ENCODE results near the gene FBXO3.
"Not testable (repeated sequence)": the region's sequence is repeated elsewhere in the genome, so short reads cannot be mapped to it uniquely, and the experiment has no call there.

The FBXO3 gene

GRCh38 chr11:33731723-33732531 lies 42.4 kb downstream of the FBXO3 start:
- H3K27ac ChIP-seq (ENCODE audit: low read depth, low read length) = peak overlapping the region; percentile 47
- peak overlapping the region in 2 of 5 donors; percentile 21 to 40 for H3K4me3 ChIP-seq (ENCODE audit: low read depth in 1 of 5, low read length in 5 of 5)
- no peaks in the 10 kb centered on the region for H3K9me3 ChIP-seq (ENCODE audit: control insufficient read depth in 5 of 5, low read length in 5 of 5)
- peaks cover 2 to 58% (median 33%) of the 10 kb centered on the region in 5 donors for H3K4me1 ChIP-seq (ENCODE audit: control insufficient read depth in 5 of 5, insufficient read depth in 5 of 5, low read length in 5 of 5)
- no peaks in the 10 kb centered on the region for H3K27me3 ChIP-seq (ENCODE audit: control insufficient read depth in 5 of 5, insufficient read depth in 4 of 5, low read length in 5 of 5)
- H3K36me3 ChIP-seq (ENCODE audit: control insufficient read depth in 5 of 5, insufficient read depth in 5 of 5, low read length in 5 of 5) = peaks cover 2 to 11% (median 4%) of the 10 kb centered on the region in 5 donors
- no peak overlapping the region for H3K9ac ChIP-seq (ENCODE audit: low read length in 5 of 5)

DNA sequence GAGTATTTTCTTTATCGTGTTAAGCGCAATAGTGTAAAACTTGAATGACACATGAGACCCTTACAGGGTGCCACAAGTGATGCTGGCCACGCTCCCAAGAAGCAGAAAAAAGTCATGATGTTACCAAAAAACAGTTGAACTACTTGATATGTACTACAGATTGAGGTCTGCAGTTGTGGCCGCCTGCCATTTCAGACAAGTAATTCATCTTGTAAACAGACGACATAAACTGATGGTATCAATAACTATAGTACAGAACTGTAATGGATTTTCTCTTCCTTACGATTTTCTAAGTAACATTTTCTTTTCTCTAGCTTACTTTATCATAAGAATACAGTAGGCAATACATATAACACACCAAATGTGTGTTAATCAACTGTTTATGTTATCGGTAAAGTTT lies 43.6 kb downstream of the FBXO3 start:
- Histone ChIP-seq H3K27ac (ENCODE audit: low read depth, low read length) (no peak overlapping the region), H3K4me3 (ENCODE audit: low read depth in 1 of 5, low read length in 5 of 5) (peak overlapping the region in 1 of 5 donors; percentile 40), H3K9ac (ENCODE audit: low read length in 5 of 5) (no peak overlapping the region), H3K27me3 (ENCODE audit: control insufficient read depth in 5 of 5, insufficient read depth in 4 of 5, low read length in 5 of 5) (no peaks in the 10 kb centered on the region), H3K36me3 (ENCODE audit: control insufficient read depth in 5 of 5, insufficient read depth in 5 of 5, low read length in 5 of 5) (peaks cover 2 to 11% (median 4%) of the 10 kb centered on the region in 5 donors), H3K9me3 (ENCODE audit: control insufficient read depth in 5 of 5, low read length in 5 of 5) (no peaks in the 10 kb centered on the region), H3K4me1 (ENCODE audit: control insufficient read depth in 5 of 5, insufficient read depth in 5 of 5, low read length in 5 of 5) (peaks cover 0 to 50% (median 28%) of the 10 kb centered on the region in 5 donors)

DNA sequence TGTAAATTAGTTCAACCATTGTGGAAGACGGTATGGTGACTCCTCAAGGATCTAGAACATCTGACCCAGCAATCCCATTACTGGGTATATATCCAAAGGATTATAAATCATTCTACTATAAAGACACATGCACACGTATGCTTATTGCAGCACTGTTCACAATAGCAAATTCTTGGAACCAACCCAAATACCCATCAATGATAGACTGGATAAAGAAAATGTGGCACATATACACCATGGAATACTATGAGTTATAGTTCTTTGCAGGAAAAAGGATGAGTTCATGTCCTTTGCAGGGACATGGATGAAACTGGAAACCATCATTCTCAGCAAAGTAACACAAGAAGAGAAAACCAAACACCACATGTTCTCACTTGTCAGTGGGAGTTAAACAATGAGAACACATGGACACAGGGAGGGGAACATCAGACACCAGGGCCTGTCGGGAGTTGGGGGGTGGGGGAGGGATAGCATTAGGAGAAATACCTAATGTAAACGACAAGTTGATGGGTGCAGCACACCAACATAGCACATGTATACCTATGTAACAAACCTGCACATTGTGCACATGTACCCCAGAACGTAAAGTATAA lies 45.2 kb downstream of the FBXO3 start:
- H3K27me3 ChIP-seq (ENCODE audit: control insufficient read depth in 5 of 5, insufficient read depth in 4 of 5, low read length in 5 of 5); H3K9ac ChIP-seq (ENCODE audit: low read length in 5 of 5); H3K27ac ChIP-seq (ENCODE audit: low read depth, low read length); H3K4me3 ChIP-seq (ENCODE audit: low read depth in 1 of 5, low read length in 5 of 5); H3K9me3 ChIP-seq (ENCODE audit: control insufficient read depth in 5 of 5, low read length in 5 of 5): not testable (repeated sequence)
- peaks cover 4 to 58% (median 28%) of the 10 kb centered on the region in 5 donors for H3K4me1 ChIP-seq (ENCODE audit: control insufficient read depth in 5 of 5, insufficient read depth in 5 of 5, low read length in 5 of 5)
- H3K36me3 ChIP-seq (ENCODE audit: control insufficient read depth in 5 of 5, insufficient read depth in 5 of 5, low read length in 5 of 5) = peaks cover 2 to 11% (median 4%) of the 10 kb centered on the region in 5 donors

DNA sequence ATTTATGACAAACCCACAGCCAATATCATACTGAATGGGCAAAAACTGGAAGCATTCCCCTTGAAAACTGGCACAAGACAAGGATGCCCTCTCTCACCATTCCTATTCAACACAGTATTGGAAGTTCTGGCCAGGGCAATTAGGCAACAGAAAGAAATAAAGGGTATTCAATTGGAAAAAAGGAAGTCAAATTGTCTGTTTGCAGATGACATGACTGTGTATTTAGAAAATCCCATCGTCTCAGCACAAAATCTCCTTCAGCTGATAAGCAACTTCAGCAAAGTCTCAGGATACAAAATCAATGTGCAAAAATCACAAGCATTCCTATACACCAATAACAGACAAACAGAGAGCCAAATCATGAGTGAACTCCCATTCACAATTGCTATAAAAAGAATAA lies 46.8 kb downstream of the FBXO3 start:
- not testable (repeated sequence) for H3K9ac ChIP-seq (ENCODE audit: low read length in 5 of 5); H3K4me3 ChIP-seq (ENCODE audit: low read depth in 1 of 5, low read length in 5 of 5); H3K36me3 ChIP-seq (ENCODE audit: control insufficient read depth in 5 of 5, insufficient read depth in 5 of 5, low read length in 5 of 5); H3K9me3 ChIP-seq (ENCODE audit: control insufficient read depth in 5 of 5, low read length in 5 of 5); H3K27ac ChIP-seq (ENCODE audit: low read depth, low read length); H3K27me3 ChIP-seq (ENCODE audit: control insufficient read depth in 5 of 5, insufficient read depth in 4 of 5, low read length in 5 of 5)
- peaks cover 18 to 58% (median 36%) of the 10 kb centered on the region in 5 donors for H3K4me1 ChIP-seq (ENCODE audit: control insufficient read depth in 5 of 5, insufficient read depth in 5 of 5, low read length in 5 of 5)

DNA sequence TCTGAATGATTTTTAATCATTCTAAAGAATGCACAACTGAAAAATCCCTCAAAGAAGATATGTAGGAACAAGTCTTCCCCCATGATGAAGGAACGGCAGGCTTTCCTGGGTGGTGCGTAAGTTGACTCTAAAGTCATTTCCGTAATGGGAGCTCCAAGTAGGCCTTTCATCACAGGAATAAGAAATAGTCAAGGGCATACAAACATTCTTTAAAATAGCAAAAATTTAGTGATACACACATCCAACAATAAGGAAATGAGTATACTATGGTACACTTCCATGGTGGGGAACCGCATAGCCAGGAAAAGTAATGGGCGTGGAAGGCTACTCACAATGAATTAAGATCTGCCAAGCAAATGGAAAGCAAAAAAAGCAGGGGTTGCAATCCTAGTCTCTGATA lies 48.8 kb downstream of the FBXO3 start:
- Histone ChIP-seq H3K36me3 (ENCODE audit: control insufficient read depth in 5 of 5, insufficient read depth in 5 of 5, low read length in 5 of 5) (peaks cover 0 to 20% (median 17%) of the 10 kb centered on the region in 5 donors), H3K27ac (ENCODE audit: low read depth, low read length) (peak overlapping the region; percentile 84), H3K27me3 (ENCODE audit: control insufficient read depth in 5 of 5, insufficient read depth in 4 of 5, low read length in 5 of 5) (peaks cover 0 to 4% (median 0%) of the 10 kb centered on the region in 5 donors), H3K4me3 (ENCODE audit: low read depth in 1 of 5, low read length in 5 of 5) (peak overlapping the region in 1 of 5 donors; percentile 11), H3K9ac (ENCODE audit: low read length in 5 of 5) (no peak overlapping the region), H3K4me1 (ENCODE audit: control insufficient read depth in 5 of 5, insufficient read depth in 5 of 5, low read length in 5 of 5) (peaks cover 22 to 60% (median 37%) of the 10 kb centered on the region in 5 donors), H3K9me3 (ENCODE audit: control insufficient read depth in 5 of 5, low read length in 5 of 5) (no peaks in the 10 kb centered on the region)

DNA sequence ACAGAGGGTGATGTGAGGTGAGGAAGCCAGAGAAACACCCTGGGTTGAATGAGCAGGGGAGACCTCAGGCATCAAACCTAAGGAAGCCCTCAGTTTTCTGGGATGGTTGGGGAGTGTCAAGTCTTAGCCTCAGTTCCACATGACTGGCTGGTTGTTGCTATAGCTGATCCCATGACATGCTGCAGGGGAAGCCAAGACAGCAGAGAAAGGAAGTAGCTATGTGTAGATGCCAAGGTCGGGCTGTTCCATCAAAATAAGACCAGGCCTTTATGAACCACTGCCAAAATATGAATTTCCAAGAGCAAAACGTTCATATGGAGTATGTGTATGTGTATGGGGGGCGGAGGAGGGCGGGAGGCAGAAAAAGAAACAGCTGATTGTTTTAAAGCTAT lies 49.7 kb downstream of the FBXO3 start:
- Histone ChIP-seq H3K9ac (ENCODE audit: low read length in 5 of 5) (peak overlapping the region in 2 of 5 donors; percentile 12 to 57), H3K27me3 (ENCODE audit: control insufficient read depth in 5 of 5, insufficient read depth in 4 of 5, low read length in 5 of 5) (peaks cover 0 to 4% (median 0%) of the 10 kb centered on the region in 5 donors), H3K27ac (ENCODE audit: low read depth, low read length) (peak overlapping the region; percentile 84), H3K9me3 (ENCODE audit: control insufficient read depth in 5 of 5, low read length in 5 of 5) (no peaks in the 10 kb centered on the region), H3K4me1 (ENCODE audit: control insufficient read depth in 5 of 5, insufficient read depth in 5 of 5, low read length in 5 of 5) (peaks cover 22 to 59% (median 34%) of the 10 kb centered on the region in 5 donors), H3K36me3 (ENCODE audit: control insufficient read depth in 5 of 5, insufficient read depth in 5 of 5, low read length in 5 of 5) (peaks cover 5 to 27% (median 21%) of the 10 kb centered on the region in 5 donors), H3K4me3 (ENCODE audit: low read depth in 1 of 5, low read length in 5 of 5) (peak overlapping the region in 3 of 5 donors; percentile 14 to 32 (median 30))

GRCh38 chr11:33723238-33723881 lies 51.0 kb downstream of the FBXO3 start:
- peak overlapping the region; percentile 6 to 28 (median 15) for H3K4me3 ChIP-seq (ENCODE audit: low read depth in 1 of 5, low read length in 5 of 5)
- peaks cover 22 to 57% (median 34%) of the 10 kb centered on the region in 5 donors for H3K4me1 ChIP-seq (ENCODE audit: control insufficient read depth in 5 of 5, insufficient read depth in 5 of 5, low read length in 5 of 5)
- no peaks in the 10 kb centered on the region for H3K9me3 ChIP-seq (ENCODE audit: control insufficient read depth in 5 of 5, low read length in 5 of 5)
- peaks cover 0 to 4% (median 0%) of the 10 kb centered on the region in 5 donors for H3K27me3 ChIP-seq (ENCODE audit: control insufficient read depth in 5 of 5, insufficient read depth in 4 of 5, low read length in 5 of 5)
- peak overlapping the region; percentile 84 for H3K27ac ChIP-seq (ENCODE audit: low read depth, low read length)
- peak overlapping the region in 4 of 5 donors; percentile 5 to 77 (median 38) for H3K9ac ChIP-seq (ENCODE audit: low read length in 5 of 5)
- H3K36me3 ChIP-seq (ENCODE audit: control insufficient read depth in 5 of 5, insufficient read depth in 5 of 5, low read length in 5 of 5) = peaks cover 5 to 36% (median 34%) of the 10 kb centered on the region in 5 donors

- Histone ChIP-seq H3K4me3 (ENCODE audit: low read depth in 1 of 5, low read length in 5 of 5) (peak overlapping the region in 3 of 5 donors; percentile 11 to 18 (median 12)), H3K9me3 (ENCODE audit: control insufficient read depth in 5 of 5, low read length in 5 of 5) (no peaks in the 10 kb centered on the region), H3K27ac (ENCODE audit: low read depth, low read length) (peak overlapping the region; percentile 84), H3K4me1 (ENCODE audit: control insufficient read depth in 5 of 5, insufficient read depth in 5 of 5, low read length in 5 of 5) (peaks cover 22 to 57% (median 34%) of the 10 kb centered on the region in 5 donors), H3K36me3 (ENCODE audit: control insufficient read depth in 5 of 5, insufficient read depth in 5 of 5, low read length in 5 of 5) (peaks cover 5 to 37% (median 36%) of the 10 kb centered on the region in 5 donors), H3K9ac (ENCODE audit: low read length in 5 of 5) (peak overlapping the region in 4 of 5 donors; percentile 5 to 77 (median 46)), H3K27me3 (ENCODE audit: control insufficient read depth in 5 of 5, insufficient read depth in 4 of 5, low read length in 5 of 5) (peaks cover 0 to 4% (median 0%) of the 10 kb centered on the region in 5 donors)
These were observed 51.6 kb downstream of the FBXO3 start for GRCh38 chr11:33722590-33723234.

- Histone ChIP-seq H3K9ac (ENCODE audit: low read length in 5 of 5) (peak overlapping the region in 3 of 5 donors; percentile 21 to 77 (median 69)), H3K4me3 (ENCODE audit: low read depth in 1 of 5, low read length in 5 of 5) (no peak overlapping the region), H3K27ac (ENCODE audit: low read depth, low read length) (peak overlapping the region; percentile 84), H3K4me1 (ENCODE audit: control insufficient read depth in 5 of 5, insufficient read depth in 5 of 5, low read length in 5 of 5) (peaks cover 22 to 64% (median 34%) of the 10 kb centered on the region in 5 donors), H3K36me3 (ENCODE audit: control insufficient read depth in 5 of 5, insufficient read depth in 5 of 5, low read length in 5 of 5) (peaks cover 11 to 44% (median 43%) of the 10 kb centered on the region in 5 donors), H3K27me3 (ENCODE audit: control insufficient read depth in 5 of 5, insufficient read depth in 4 of 5, low read length in 5 of 5) (peaks cover 0 to 4% (median 0%) of the 10 kb centered on the region in 5 donors), H3K9me3 (ENCODE audit: control insufficient read depth in 5 of 5, low read length in 5 of 5) (no peaks in the 10 kb centered on the region)
These were observed 52.3 kb downstream of the FBXO3 start for GRCh38 chr11:33721984-33722383.
